ENCODE results near the gene ERRFI1.
A peak's percentile ranks its signal among the peaks of the same experiment; 100 is the strongest.

ERRFI1 gene

GRCh38 chr1:8043621-8044020 is 17.5 kb upstream of the ERRFI1 start:
- no peak for DNase-seq (ENCODE audit: low read depth in 2 of 2)

DNA sequence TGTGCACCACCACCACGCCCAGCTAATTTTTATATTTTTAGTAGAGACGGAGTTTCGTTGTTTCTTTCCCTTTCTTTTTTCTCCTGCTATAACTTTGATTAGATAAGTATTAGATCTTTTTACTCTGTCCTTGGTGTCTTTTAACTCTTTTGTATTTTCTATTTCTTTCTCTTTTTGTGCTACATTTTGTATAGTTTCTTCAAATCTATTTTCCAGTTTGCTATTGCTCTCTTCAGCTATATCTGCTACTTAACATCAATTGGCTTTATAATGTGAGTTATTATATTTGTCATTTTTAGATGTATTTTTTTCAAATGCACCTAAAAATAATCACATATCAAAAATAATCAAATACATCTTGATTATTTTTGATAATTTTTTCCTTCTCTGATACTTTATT is 16.0 kb upstream of the ERRFI1 start:
- DNase-seq (ENCODE audit: low read depth in 2 of 2): no peak

GRCh38 chr1:8040586-8040985 is 14.5 kb upstream of the ERRFI1 start:
- DNase-seq (ENCODE audit: low read depth in 2 of 2): no peak

- DNase-seq (ENCODE audit: low read depth in 2 of 2): no peak
Observed at GRCh38 chr1:8039071-8039470, 13.0 kb upstream of the ERRFI1 start.

GRCh38 chr1:8035289-8035688 is 9.2 kb upstream of the ERRFI1 start:
- no peak for DNase-seq (ENCODE audit: low read depth in 2 of 2)

DNA sequence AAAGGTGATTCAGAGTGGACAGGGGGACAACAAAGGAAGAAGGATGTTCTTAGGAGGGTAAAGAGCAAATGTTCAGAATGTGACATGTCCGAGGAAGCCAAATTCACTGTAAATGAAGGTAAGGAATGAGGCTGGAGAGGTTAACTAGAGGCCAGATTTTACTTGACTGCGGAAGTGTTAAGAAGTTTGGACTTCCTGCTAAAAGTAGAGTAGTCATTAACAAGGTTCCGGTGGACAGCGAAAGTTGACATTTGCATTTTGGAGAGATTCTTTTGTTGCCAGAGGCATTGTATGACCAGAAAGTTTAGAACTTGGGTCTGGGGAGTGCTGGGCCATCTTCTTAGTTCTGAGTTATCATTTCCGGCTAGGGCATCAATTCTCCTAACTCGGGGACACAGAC is 7.2 kb upstream of the ERRFI1 start:
- no peak for DNase-seq (ENCODE audit: low read depth in 2 of 2)

DNA sequence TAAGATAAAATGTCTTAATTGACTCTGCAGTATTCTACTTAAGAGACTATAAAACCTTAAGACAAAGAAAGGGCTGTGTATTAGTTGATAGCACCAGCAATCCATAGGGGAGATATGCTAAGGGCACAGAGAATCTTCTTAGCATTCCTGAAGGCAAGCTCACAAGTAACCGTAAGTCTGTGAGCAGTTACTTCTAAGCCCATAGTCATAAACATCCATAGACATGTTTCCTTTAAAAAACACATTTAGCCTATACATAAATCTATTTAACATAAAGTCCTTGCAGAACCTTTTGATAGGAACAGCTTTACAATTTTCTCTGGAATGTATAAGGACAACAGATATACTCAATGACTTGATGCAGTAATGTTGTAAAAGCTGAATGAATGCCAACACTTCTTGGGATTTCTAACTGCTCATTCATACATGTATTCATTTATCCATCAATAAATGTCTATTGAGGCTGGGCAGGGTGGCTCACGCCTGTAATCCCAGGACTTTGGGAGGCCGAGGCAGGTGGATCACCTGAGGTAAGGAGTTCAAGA is 6.3 kb upstream of the ERRFI1 start:
- no peak for DNase-seq (ENCODE audit: low read depth in 2 of 2)

- DNase-seq (ENCODE audit: low read depth in 2 of 2): peak in 1 of 2 donors; percentile 7
Observed at GRCh38 chr1:8031176-8031785, 5.2 kb upstream of the ERRFI1 start.

DNA sequence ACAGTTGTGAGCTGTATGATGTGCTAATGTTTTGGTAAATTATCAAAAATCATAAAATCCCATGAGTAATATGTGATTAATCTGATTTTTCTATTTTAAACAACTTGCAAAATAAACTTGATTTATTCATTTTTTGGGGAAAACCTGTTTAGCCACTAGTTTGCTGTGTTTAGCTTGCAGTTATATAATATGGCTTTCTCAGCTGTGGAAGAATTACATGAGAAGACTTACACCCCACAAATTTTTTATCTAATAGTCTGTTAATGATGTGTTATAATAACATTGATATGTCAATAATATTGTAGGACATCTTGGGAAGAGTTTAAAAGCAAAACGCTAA is 2.4 kb upstream of the ERRFI1 start:
- DNase-seq (ENCODE audit: low read depth in 2 of 2): no peak

- DNase-seq (ENCODE audit: low read depth in 2 of 2): no peak
Observed at GRCh38 chr1:8027748-8028570, 1.9 kb upstream of the ERRFI1 start.

GRCh38 chr1:8026976-8027747 is 1.1 kb upstream of the ERRFI1 start:
- DNase-seq (ENCODE audit: low read depth in 2 of 2): no peak

GRCh38 chr1:8025671-8026144 is 401 bp downstream of the ERRFI1 start:
- DNase-seq (ENCODE audit: low read depth in 2 of 2): no peak

GRCh38 chr1:8025061-8025670 is 943 bp downstream of the ERRFI1 start:
- no peak for DNase-seq (ENCODE audit: low read depth in 2 of 2)

DNA sequence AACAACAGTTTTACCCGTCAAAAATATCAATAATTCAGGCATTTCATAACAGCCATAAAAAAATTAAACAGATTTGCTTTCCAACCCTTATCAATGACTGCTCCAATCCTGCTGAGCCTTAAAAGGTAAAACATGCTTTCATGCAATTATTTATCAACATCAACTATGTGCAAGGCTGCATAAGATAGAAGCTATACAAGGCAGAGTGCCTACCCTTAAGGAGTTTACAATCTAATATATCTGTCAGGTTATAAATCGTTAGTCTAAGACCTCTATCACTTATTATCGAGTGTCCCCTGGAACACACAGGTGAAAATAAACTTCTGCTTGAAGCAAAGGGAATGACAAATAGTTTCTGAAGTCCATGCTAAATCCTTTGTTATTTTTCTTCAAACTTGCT is 1.8 kb downstream of the ERRFI1 start:
- DNase-seq (ENCODE audit: low read depth in 2 of 2): no peak

- DNase-seq (ENCODE audit: low read depth in 2 of 2): no peak
Observed at GRCh38 chr1:8023995-8024313, 2.2 kb downstream of the ERRFI1 start.

DNA sequence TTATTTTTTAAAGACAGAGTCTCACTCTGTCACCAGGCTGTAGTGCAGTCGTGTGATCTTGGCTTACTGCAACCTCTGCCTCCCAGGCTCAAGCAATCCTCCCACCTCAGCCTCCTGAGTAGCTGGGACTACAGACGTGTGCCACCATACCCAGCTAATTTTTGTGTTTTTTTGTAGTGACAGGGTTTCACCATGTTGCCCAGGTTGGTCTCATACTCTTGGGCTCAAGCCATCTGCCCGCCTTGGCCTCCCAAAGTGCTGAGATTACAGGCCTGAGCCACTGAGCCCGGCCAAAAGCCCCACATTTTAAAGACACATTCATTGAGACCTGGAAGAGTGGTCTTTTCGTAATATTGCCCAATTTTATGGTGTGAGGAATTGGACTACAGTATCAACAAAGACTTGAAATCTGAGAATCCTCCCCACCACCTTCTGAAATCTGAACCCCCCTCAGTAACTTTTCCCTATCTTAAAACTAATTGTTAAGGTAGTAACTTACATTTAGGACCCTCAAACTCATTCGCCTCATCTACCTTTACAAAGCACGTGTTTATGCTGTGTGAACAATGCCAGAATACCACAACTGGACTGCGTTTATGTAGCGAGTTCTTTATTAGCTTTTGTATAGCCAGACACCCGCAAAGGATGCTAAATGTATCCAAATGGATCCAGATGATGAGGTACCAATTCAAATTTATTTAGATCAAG is 2.7 kb downstream of the ERRFI1 start:
- DNase-seq (ENCODE audit: low read depth in 2 of 2): no peak

- DNase-seq (ENCODE audit: low read depth in 2 of 2): no peak
Observed at GRCh38 chr1:8022395-8023286, 3.5 kb downstream of the ERRFI1 start.

- no peak for DNase-seq (ENCODE audit: low read depth in 2 of 2)
Observed at GRCh38 chr1:8021676-8022266, 4.3 kb downstream of the ERRFI1 start.

GRCh38 chr1:8020032-8020431 is 6.1 kb downstream of the ERRFI1 start:
- DNase-seq (ENCODE audit: low read depth in 2 of 2): no peak

DNA sequence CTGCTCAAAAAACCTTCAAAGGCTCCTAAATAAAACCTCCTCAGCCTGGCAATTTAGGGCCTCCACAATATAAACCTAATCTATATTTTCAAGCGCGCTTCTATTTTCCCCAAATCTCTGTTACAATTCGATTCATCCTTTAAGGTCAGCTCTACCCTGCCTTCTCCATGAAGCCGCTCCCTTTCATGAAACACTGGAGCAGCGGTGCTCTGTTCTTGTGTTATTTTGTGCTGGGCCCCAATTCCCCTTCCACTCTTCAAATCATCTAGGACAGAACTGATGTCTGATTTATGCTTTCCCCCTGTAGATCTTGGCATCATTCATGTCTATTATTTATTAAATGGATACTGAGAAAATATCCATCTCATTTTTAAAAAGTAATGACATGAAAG is 6.9 kb downstream of the ERRFI1 start:
- no peak for DNase-seq (ENCODE audit: low read depth in 2 of 2)
